GM18907 (cell line): ENCODE data around the gene MRGPRD.

Source experiments
- ATAC-seq: cut with Tn5 transposase; IDR thresholded peaks from one replicate; pipeline ENCODE4 v1.9.1; 2021; ENCODE audit warnings: mild to moderate bottlenecking, moderate library complexity; ENCODE audit not compliant: unreplicated experiment

MRGPRD gene

GRCh38 chr11:68970921-68971636, 9.7 kb downstream of the MRGPRD start:
- ATAC-seq: no peak

GRCh38 chr11:68969386-68969785, 11.4 kb downstream of the MRGPRD start:
- no peak for ATAC-seq

GRCh38 chr11:68968306-68969250, 12.2 kb downstream of the MRGPRD start:
- no peak for ATAC-seq

- ATAC-seq: no peak
These were observed 13.6 kb downstream of the MRGPRD start for GRCh38 chr11:68966894-68967780.

- ATAC-seq: no peak
These were observed 14.6 kb downstream of the MRGPRD start for GRCh38 chr11:68965901-68966853.

- ATAC-seq: no peak
These were observed 17.0 kb downstream of the MRGPRD start for GRCh38 chr11:68963779-68964178.

- ATAC-seq: no peak
These were observed 18.1 kb downstream of the MRGPRD start for GRCh38 chr11:68962527-68963250.

- ATAC-seq: no peak
These were observed 19.5 kb downstream of the MRGPRD start for GRCh38 chr11:68961245-68961644.

GRCh38 chr11:68960294-68961071, 20.3 kb downstream of the MRGPRD start:
- ATAC-seq: no peak

- no peak for ATAC-seq
These were observed 21.1 kb downstream of the MRGPRD start for GRCh38 chr11:68959465-68960293.

GRCh38 chr11:68958211-68958610, 22.6 kb downstream of the MRGPRD start:
- no peak for ATAC-seq

- no peak for ATAC-seq
These were observed 24.1 kb downstream of the MRGPRD start for GRCh38 chr11:68956547-68957254.

GRCh38 chr11:68956142-68956541, 24.6 kb downstream of the MRGPRD start:
- no peak for ATAC-seq

GRCh38 chr11:68955607-68955958, 25.2 kb downstream of the MRGPRD start:
- no peak for ATAC-seq

- ATAC-seq: no peak
These were observed 25.8 kb downstream of the MRGPRD start for GRCh38 chr11:68954836-68955606.

GRCh38 chr11:68950762-68951161, 30.0 kb downstream of the MRGPRD start:
- ATAC-seq: no peak
